Measurements from ENCODE around the gene ARG1.
"Not testable (repeated sequence)": the region's sequence is repeated elsewhere in the genome, so short reads cannot be mapped to it uniquely, and the experiment has no call there.

GRCh38 chr6:131538615-131539014 is 34.4 kb upstream of the ARG1 start:
- TF ChIP-seq EP300, POLR2A (IDR thresholded peaks at IDR 0.05): not testable (repeated sequence)

Data from tibial nerve (tissue), 3 donors.